A204.1 (cell line): ENCODE measurements around the gene WDR45B.
"Not testable (repeated sequence)": the region's sequence is repeated elsewhere in the genome, so short reads cannot be mapped to it uniquely, and the experiment has no call there.

Source experiments
- FAIRE-seq: peaks from 2 replicates; lab custom pipeline; 2012; peaks lifted over from hg19 to GRCh38; lab: Jason Lieb, UNC

The WDR45B gene

GRCh38 chr17:82577300-82577699, 70.9 kb downstream of the WDR45B start:
- no peak for FAIRE-seq

DNA sequence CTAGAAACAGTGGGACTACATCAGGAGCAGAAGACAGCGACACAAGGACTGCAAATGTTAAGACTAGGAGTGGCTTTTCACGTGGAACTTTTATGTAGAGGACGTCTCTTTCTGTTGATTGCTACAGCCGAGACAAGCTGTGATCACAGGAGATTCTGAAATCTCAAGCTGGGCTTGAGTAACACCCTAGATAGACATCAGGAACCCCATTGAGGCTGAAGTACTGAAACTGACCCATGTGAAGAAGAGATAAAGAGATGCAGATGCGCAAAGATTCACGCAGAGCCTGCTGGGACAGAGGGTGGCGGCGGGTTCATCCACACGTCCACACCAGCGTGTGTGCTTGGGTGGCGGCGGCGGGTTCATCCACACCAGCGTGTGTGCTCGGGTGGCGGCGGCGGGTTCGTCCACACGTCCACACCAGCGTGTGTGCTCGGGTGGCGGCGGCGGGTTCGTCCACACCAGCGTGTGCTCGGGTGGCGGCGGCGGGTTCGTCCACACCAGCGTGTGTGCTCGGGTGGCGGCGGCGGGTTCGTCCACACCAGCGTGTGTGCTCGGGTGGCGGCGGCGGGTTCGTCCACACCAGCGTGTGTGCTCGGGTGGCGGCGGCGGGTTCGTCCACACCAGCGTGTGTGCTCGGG, 72.5 kb downstream of the WDR45B start:
- FAIRE-seq: not testable (repeated sequence)

GRCh38 chr17:82574041-82574440, 74.2 kb downstream of the WDR45B start:
- FAIRE-seq: no peak

DNA sequence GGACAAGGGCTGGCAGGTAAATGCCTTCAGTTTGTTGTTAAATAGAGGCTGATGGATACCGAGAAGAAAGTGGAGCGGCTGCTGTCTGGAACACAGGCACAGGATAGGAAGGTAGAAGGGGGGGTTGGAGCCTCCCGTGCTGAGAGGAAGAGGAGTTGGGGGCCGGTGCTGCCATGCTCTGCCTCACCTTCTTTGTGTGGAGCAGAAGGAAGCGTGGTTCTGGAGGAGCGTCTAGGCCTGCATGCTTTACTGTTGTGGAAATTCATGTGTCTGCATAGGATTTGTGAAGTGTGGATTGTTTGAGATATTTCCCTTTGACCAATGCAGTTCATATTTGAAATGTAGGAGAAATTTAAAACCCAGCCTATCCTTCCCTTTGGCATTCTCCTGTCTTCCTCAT, 76.4 kb downstream of the WDR45B start:
- FAIRE-seq: no peak

DNA sequence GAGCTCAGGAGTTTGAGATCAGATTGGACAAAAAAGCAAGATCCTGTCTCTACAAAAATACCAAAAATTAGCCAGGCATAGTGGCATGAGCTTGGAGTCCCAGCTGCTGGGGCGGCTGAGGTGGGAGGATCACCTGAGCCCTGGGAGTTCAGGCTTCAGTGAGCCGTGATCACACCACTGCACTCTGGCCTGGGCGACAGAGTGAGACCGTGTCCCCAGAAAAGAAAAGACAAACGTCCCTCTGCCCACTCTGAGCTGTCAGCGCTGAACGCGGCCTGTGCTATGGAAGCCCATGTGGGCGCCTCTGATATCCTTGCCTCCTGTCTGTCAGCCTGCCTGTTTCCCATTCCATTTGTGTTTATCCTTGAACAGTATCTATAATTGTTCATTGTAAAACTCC, 78.0 kb downstream of the WDR45B start:
- FAIRE-seq: no peak

GRCh38 chr17:82569621-82570020, 78.6 kb downstream of the WDR45B start:
- no peak for FAIRE-seq

- FAIRE-seq: no peak
Measured at GRCh38 chr17:82568997-82569393, 79.2 kb downstream of the WDR45B start.

DNA sequence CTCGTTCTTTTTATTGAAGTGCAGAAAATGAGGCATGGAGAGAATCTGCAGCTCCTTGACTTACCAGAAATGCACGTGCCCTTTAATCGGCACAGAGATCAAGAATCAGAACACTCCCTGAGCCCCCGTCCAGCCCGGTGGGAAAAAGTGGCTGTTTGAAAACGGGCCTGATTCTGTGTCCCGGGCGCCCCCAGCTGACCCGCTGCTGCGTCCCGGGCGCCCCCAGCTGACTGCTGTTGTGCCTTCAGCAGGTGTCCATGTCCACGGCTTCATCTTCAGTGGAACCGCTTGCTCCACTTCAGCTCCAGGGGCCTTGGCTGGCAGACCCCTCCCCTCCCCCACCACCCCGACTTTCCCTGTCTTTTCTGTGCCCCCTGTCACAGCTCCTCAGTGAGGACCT, 81.0 kb downstream of the WDR45B start:
- no peak for FAIRE-seq

DNA sequence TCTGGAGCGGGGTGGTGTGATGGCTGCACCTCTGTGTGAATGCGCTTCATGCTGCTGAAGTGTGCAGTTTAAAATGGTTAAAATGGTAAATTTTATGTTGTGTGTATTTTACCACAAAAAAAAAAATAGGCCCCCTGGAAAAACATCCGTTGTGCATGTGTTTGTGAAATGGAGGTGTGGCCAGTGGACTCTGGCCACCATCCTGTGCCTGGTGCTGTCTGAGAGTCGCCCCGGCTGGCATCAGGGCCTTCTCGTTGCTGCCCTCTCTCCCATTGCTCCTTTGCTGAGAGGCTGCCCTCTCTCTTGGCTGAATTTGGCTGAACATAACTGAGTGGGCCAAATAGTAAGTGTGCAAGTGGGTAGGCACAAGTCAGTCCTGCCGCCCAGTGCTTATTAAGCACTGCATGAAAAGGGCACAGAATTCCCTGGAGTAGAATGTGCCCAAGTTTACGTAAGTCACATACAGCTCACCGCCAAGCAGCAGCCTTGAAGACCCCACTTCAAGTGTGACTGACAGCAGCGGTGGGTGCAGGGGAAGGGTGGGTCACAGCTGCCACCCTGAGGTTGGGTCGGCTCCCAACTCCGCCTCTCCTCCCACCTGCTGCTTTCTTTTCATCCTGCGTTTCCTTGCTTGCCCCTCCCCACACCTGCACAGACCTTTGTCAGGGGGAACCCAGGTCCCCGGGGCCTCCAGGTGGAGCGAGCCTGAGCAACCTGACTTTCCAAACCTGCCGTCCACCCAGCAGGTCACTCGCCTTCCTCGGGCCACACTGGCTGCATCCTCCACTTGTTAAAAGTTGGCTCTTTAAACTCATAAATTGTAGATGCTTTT, 81.9 kb downstream of the WDR45B start:
- no peak for FAIRE-seq

GRCh38 chr17:82565551-82565950, 82.7 kb downstream of the WDR45B start:
- FAIRE-seq: no peak
